GM12864 (cell line): ENCODE measurements around the gene CD244.

Experiments
- DNase-seq: peaks from one replicate; pipeline ENCODE4 v3.0.0-alpha.2; 2011; ENCODE audit warnings: low read depth
- H3K4me3 ChIP-seq: 2 replicates; pipeline ENCODE4 v1.5.1; 2011; ENCODE audit warnings: mild to moderate bottlenecking, low read depth, low read length, control low read depth
- TF ChIP-seq, protein P1 (sequence below): IDR thresholded peaks from 2 replicates; pipeline ENCODE4 v1.5.1; 2011; ENCODE audit warnings: low read depth, mild to moderate bottlenecking, moderate library complexity, low read length, control low read depth, inconsistent platforms; ENCODE audit errors: missing control alignments

CD244 gene

GRCh38 chr1:160800645-160801408 is 61.9 kb downstream of the CD244 start:
- no peak for DNase-seq
- peak overlapping the region; percentile 8; the same call in 1 of the 2 replicates for H3K4me3 ChIP-seq
- TF ChIP-seq, protein P1, sequence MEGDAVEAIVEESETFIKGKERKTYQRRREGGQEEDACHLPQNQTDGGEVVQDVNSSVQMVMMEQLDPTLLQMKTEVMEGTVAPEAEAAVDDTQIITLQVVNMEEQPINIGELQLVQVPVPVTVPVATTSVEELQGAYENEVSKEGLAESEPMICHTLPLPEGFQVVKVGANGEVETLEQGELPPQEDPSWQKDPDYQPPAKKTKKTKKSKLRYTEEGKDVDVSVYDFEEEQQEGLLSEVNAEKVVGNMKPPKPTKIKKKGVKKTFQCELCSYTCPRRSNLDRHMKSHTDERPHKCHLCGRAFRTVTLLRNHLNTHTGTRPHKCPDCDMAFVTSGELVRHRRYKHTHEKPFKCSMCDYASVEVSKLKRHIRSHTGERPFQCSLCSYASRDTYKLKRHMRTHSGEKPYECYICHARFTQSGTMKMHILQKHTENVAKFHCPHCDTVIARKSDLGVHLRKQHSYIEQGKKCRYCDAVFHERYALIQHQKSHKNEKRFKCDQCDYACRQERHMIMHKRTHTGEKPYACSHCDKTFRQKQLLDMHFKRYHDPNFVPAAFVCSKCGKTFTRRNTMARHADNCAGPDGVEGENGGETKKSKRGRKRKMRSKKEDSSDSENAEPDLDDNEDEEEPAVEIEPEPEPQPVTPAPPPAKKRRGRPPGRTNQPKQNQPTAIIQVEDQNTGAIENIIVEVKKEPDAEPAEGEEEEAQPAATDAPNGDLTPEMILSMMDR, result no peak

GRCh38 chr1:160800142-160800541 is 62.5 kb downstream of the CD244 start:
- TF ChIP-seq, protein P1, result no peak
- DNase-seq, result no peak
- H3K4me3 ChIP-seq, result no peak overlapping the region; the same call in 1 of the 2 replicates

GRCh38 chr1:160799641-160800040 is 63.0 kb downstream of the CD244 start:
- DNase-seq, result no peak
- TF ChIP-seq, protein P1, result no peak
- no peak overlapping the region for H3K4me3 ChIP-seq

- H3K4me3 ChIP-seq, result no peak overlapping the region; the same call in 1 of the 2 replicates
- no peak for DNase-seq
- TF ChIP-seq, protein P1, result no peak
Measured at GRCh38 chr1:160798439-160798838, 64.2 kb downstream of the CD244 start.

DNA sequence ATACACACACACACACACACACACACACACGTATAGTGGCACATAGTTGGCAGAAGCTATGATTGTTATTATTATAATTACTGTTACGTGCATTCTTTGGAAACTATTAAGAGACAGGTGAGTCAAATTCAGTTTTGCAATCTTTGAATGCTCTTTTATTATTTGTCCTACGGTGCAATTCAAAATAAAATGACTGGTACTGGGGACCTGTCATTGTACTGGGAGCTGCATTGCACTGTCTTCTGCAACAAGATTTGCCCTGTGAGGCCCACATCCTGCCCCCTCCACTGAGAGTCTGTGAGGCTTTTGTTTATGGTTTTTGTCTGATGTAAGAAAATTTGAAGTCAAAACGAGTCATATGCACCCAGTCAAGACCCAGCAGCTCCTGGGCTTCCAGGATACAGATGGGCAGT is 64.8 kb downstream of the CD244 start:
- H3K4me3 ChIP-seq, result no peak overlapping the region; the same call in 1 of the 2 replicates
- no peak for DNase-seq
- TF ChIP-seq, protein P1, result no peak

DNA sequence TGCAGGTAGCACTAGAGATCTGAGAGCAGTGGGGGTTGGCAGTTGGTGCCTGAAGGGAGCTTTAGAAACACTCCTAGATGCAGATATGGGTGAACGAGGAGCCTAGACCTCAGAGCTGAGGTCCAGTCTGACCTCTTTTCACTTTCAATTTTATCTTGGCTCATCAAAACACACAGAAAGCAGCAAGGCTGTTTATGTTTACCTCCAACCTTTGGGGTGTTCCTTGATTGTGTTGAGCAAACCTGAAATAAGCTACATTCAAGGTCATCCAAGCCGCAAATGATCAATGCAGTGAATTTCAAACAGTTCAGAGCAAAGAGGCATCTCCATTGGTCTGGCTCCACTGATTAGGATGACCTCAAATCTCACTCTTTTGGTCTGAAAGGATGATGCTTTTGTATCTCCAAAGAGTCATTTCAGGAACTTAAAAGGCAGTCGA is 65.4 kb downstream of the CD244 start:
- TF ChIP-seq, protein P1, result no peak
- no peak for DNase-seq
- H3K4me3 ChIP-seq, result peak overlapping the region; percentile 53

DNA sequence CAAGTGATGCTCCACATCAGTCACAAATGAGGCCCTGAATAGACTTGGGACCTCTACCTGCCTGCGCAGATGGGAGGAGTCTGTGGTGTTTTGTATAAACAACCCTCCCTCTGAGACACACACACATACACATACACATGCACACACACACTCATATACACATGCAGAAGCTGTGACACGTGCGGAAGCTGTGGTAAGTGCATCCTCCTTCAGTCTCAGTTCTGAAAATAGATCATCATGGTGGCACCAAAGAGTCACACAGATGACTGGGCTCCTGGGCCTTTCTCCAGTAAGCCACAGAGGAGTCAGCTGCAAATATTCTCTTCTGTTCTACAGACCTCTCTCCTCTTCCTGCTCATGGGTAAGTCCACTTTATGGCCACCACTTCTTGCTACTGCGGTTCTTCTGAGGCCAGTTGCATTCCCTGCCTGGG is 66.7 kb downstream of the CD244 start, which contains the start of gene LY9:
Gene LY9 (plus strand): TSS at position 224 of the 433 bp plus-strand sequence. CDS start 14 bp downstream, at position 238.
- peak within 1 kb of the TSS; percentile 53 for H3K4me3 ChIP-seq
- TF ChIP-seq, protein P1, result no peak
- peak; percentile 95 for DNase-seq
